Right forelimb (tissue), 1 donor: ENCODE results near the gene PRELP.

Source experiments
- DNase-seq: peaks from one replicate; pipeline ENCODE4 v3.0.0-alpha.2; 2018

PRELP gene

GRCh38 chr1:203479646-203480045 is 4.0 kb downstream of the PRELP start:
- DNase-seq = no peak

GRCh38 chr1:203480084-203480483 is 4.5 kb downstream of the PRELP start:
- no peak for DNase-seq

GRCh38 chr1:203480525-203481084 is 5.0 kb downstream of the PRELP start:
- no peak for DNase-seq

- no peak for DNase-seq
Observed at GRCh38 chr1:203481196-203481595, 5.6 kb downstream of the PRELP start.

GRCh38 chr1:203486618-203487370 is 11.2 kb downstream of the PRELP start:
- no peak for DNase-seq

GRCh38 chr1:203488539-203488938 is 12.9 kb downstream of the PRELP start:
- DNase-seq = no peak

- no peak for DNase-seq
Observed at GRCh38 chr1:203490607-203491006, 15.0 kb downstream of the PRELP start.

- no peak for DNase-seq
Observed at GRCh38 chr1:203491664-203492063, 16.1 kb downstream of the PRELP start.

- DNase-seq = no peak
Observed at GRCh38 chr1:203492082-203492747, 16.6 kb downstream of the PRELP start.

GRCh38 chr1:203492748-203493130 is 17.1 kb downstream of the PRELP start:
- no peak for DNase-seq

- DNase-seq = no peak
Observed at GRCh38 chr1:203493901-203494300, 18.3 kb downstream of the PRELP start, which contains the start of gene OPTC. TSS of gene OPTC (plus strand) at chr1:203494153. CDS start at chr1:203496006, 1,853 bp downstream.

GRCh38 chr1:203495845-203496244 is 20.2 kb downstream of the PRELP start:
- DNase-seq = no peak

- DNase-seq = no peak
Observed at GRCh38 chr1:203497269-203497777, 21.7 kb downstream of the PRELP start.

- no peak for DNase-seq
Observed at GRCh38 chr1:203499643-203500278, 24.2 kb downstream of the PRELP start.

- no peak for DNase-seq
Observed at GRCh38 chr1:203500279-203500678, 24.7 kb downstream of the PRELP start.

GRCh38 chr1:203503836-203504235 is 28.2 kb downstream of the PRELP start:
- no peak for DNase-seq

- DNase-seq = peak; percentile 85
Observed at GRCh38 chr1:203504400-203505250, 29.0 kb downstream of the PRELP start.

- no peak for DNase-seq
Observed at GRCh38 chr1:203505526-203506204, 30.1 kb downstream of the PRELP start.

GRCh38 chr1:203506858-203507626 is 31.4 kb downstream of the PRELP start:
- no peak for DNase-seq

GRCh38 chr1:203507759-203508158 is 32.2 kb downstream of the PRELP start:
- no peak for DNase-seq
